ENCODE data around the gene RHBDF2.

Gene RHBDF2

GRCh38 chr17:76459674-76460073 is 41.5 kb downstream of the RHBDF2 start:
- no peak for DNase-seq (ENCODE audit: low read depth)

- DNase-seq (ENCODE audit: low read depth): no peak
Measured at GRCh38 chr17:76458580-76459490, 42.4 kb downstream of the RHBDF2 start.

DNA sequence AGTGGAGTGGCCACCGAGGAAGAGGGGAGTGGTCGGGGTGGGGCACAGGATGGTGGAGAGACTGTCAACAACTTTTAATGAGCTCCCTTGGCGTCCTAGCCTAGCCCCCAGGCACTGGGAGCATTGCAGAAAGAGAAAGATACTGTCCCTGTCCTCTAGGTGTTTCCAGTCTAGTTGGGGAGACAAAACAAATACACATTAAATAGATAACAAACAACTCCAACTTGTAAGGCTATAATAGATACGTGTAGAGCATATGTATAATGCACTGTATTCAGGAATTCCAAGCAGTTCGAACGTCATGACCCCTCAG is 47.8 kb downstream of the RHBDF2 start:
- DNase-seq (ENCODE audit: low read depth): no peak

GRCh38 chr17:76452660-76453430 is 48.4 kb downstream of the RHBDF2 start, which contains the start of gene UBE2O:
TSS of gene UBE2O (minus strand) at chr17:76453152. CDS start at chr17:76453141, 11 bp downstream.
- peak; percentile 85 for DNase-seq (ENCODE audit: low read depth)

- no peak for DNase-seq (ENCODE audit: low read depth)
Measured at GRCh38 chr17:76452127-76452659, 49.0 kb downstream of the RHBDF2 start.

DNA sequence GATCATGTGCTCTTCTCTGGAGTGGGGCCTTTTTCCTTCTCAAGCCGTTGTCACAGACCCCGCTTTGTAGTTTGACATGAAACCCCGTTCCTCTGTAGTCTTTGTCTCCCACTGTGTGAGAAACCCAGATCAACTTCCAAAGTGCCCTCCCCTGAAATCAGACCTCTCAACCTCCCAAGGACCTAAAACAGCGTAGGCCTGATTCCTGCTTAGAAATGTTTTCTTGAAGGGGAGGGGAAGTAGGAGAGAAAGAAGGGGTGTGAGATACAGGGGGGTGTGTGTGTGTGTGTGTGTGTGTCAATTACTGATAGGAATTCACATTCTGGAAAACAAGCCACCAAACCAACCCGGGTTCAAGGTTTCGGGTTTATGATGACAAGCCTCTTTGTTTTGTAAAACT is 49.7 kb downstream of the RHBDF2 start:
- no peak for DNase-seq (ENCODE audit: low read depth)

GRCh38 chr17:76449126-76449525 is 52.1 kb downstream of the RHBDF2 start:
- no peak for DNase-seq (ENCODE audit: low read depth)

- no peak for DNase-seq (ENCODE audit: low read depth)
Measured at GRCh38 chr17:76447931-76448652, 53.1 kb downstream of the RHBDF2 start.

GRCh38 chr17:76446449-76447231 is 54.6 kb downstream of the RHBDF2 start:
- DNase-seq (ENCODE audit: low read depth): no peak

- DNase-seq (ENCODE audit: low read depth): no peak
Measured at GRCh38 chr17:76445697-76446448, 55.4 kb downstream of the RHBDF2 start.

DNA sequence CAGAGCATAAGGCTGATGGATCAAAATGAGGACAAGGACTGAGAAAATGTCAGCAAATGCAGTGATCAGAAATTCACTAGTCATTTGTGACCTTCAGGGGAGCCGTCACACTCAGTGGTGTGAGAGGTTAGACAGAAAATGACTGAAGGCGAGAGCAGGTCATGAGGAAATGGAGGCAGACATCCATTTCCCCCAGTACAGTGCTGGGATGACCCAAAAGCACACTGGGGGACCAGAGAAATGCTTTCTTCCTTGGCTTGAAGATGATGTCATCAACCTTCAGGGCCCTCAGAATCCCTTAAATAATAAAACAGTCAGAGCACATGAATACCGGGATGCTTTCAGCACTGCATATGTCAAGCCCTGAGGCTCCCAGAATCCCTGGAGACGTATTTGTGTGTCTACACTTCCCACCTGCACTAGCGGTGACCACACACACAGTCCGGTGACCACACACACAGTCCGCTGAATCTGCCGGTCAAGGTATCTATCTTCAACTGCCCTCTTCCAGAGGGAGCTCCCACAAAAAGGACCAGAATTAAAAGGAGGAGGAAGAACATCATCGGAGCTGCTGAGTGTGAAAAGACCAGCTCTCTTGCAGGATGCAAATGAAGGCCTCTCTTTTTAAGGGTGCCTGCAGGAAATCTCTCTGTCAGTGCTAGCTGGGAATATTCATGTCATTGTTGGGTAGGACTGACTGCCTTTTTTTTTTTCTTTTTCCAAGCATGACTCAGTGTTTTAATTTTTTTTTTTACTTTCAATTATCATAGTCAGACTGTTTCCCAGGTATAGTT is 56.5 kb downstream of the RHBDF2 start:
- no peak for DNase-seq (ENCODE audit: low read depth)

GRCh38 chr17:76442341-76443338 is 58.6 kb downstream of the RHBDF2 start:
- no peak for DNase-seq (ENCODE audit: low read depth)

GRCh38 chr17:76441686-76442340 is 59.4 kb downstream of the RHBDF2 start:
- no peak for DNase-seq (ENCODE audit: low read depth)

- DNase-seq (ENCODE audit: low read depth): no peak
Measured at GRCh38 chr17:76440751-76441362, 60.4 kb downstream of the RHBDF2 start.

DNA sequence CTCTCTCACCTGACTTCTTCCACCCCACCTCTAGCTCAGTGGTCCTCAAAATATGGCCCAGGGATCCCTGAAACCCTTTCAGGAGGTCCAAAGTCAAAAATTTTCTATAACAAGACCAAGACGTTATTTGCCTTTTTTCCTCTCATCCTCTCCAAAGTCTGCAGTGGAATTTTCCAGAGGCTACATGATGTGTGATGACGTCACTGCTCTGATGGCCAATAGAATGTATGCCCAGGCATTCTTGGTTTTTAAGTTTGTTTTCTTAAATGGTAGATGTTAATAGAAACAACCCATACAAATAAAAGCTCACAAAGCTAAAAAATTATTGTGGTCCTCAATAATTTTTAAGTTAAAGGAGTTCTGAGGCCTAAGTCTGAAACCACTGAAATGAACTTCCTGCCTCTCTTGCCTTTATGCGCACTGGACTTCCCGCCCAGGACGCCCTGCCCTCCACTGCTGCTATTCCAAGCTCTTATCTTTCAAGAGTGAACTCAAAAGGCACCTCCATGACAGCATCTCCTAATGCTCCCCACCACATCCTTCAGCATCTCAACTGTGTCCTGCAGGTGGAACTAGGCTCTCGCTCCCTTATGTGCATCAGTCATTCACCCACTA is 61.8 kb downstream of the RHBDF2 start:
- DNase-seq (ENCODE audit: low read depth): no peak

DNA sequence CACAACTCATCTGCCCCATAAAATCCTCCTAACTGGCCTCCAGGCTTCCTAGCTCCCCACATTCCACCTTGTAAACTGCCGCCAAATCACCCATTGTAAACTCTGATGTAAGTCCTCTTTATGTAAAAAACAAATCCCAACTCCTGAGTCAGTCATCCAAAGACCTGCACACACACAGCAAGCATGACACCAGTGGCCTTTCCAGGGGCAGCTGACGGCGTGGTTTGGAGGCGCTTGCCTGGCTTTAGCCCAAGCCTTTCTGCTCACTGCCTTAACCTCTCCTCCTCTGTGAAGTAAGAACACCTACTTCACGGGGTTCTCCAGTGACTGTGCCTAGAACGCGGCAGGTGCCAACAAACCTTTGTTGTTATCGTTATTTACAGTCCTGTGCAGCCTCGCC is 62.3 kb downstream of the RHBDF2 start:
- DNase-seq (ENCODE audit: low read depth): no peak

Measured in stimulated activated CD8-positive, alpha-beta memory T cell treated with anti-CD3 and anti-CD28 coated beads, Interleukin-12 subunit alpha, Interleukin-12 subunit beta, amount 100 ng/mL, for 4 hours (primary cell).